ENCODE results near the gene EIF4B. TPM values are rescaled to one million over a fixed set of nuclear protein-coding genes. Genes with fewer than 3 reads are reported as not detected.

Gene EIF4B
- total RNA-seq, 2 donors from 2014 or later: 596 to 655 TPM

DNA sequence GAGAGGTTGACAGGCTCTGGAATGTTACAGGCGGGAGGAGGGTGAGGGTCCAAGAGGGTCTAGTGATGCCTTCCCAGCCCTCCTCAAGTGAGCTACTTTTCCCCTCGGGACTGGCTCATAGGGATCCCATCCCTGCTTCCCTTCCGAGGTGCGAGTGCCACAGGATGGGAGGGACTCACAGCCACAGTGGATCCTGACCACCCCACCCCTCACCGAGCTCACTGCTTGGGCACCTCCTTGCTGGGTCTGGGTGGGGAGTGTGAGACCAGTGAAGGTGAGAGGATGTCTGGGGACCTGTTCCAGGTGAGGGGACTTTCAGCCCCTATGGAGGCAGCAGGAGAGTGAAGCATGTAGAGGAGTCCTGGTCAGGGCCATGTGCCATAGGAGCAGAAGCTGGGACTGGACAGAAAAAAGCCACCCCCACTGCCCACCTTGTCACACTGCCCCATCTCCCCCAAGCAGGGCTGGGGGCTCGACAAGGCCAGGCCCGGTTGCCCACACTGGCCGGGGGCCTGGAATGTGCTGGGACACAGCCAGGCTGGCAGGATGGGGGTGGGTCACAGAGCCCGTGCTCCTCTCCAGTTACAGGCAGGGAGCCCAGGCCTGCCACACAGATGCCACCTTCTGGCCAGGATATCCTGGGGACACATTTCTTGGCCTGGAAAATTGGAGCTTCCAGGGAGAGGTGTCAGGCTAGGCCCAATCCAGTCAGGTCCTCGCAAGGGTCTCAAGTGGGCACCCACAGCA, 42.0 kb downstream of the EIF4B start:
- Mint-ChIP-seq H3K9me3 (no peaks in the 10 kb centered on the region), H3K27ac (peak overlapping the region; percentile 89), H3K27me3 (ENCODE audit: insufficient read depth) (peaks cover 17% of the 10 kb centered on the region), H3K4me3 (peak overlapping the region; percentile 44), H3K36me3 (ENCODE audit: low read depth) (peaks cover 5% of the 10 kb centered on the region), H3K4me1 (peaks cover 53% of the 10 kb centered on the region)
- Histone ChIP-seq H3K9ac (ENCODE audit: extremely low read depth, low read length, poor library complexity, severe bottlenecking) (no peak overlapping the region), H3K4me1 (ENCODE audit: control insufficient read depth, insufficient read depth, low read length) (peaks cover 39% of the 10 kb centered on the region), H3K36me3 (ENCODE audit: control insufficient read depth, insufficient read depth, low read length) (peaks cover 9% of the 10 kb centered on the region), H3K9me3 (ENCODE audit: control insufficient read depth, low read length) (no peaks in the 10 kb centered on the region), H3K4me3 (ENCODE audit: low read length) (no peak overlapping the region), H3K27me3 (ENCODE audit: control insufficient read depth, insufficient read depth, low read length, poor library complexity, severe bottlenecking) (no peaks in the 10 kb centered on the region), H3K27ac (ENCODE audit: low read depth, low read length) (peak overlapping the region; percentile 62)
- peak; percentile 93 for DNase-seq
- TF ChIP-seq, protein P1, sequence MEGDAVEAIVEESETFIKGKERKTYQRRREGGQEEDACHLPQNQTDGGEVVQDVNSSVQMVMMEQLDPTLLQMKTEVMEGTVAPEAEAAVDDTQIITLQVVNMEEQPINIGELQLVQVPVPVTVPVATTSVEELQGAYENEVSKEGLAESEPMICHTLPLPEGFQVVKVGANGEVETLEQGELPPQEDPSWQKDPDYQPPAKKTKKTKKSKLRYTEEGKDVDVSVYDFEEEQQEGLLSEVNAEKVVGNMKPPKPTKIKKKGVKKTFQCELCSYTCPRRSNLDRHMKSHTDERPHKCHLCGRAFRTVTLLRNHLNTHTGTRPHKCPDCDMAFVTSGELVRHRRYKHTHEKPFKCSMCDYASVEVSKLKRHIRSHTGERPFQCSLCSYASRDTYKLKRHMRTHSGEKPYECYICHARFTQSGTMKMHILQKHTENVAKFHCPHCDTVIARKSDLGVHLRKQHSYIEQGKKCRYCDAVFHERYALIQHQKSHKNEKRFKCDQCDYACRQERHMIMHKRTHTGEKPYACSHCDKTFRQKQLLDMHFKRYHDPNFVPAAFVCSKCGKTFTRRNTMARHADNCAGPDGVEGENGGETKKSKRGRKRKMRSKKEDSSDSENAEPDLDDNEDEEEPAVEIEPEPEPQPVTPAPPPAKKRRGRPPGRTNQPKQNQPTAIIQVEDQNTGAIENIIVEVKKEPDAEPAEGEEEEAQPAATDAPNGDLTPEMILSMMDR (conservative IDR thresholded peaks at IDR 0.05): peak; percentile 23
- 41 to 50% methylated on average over 1 to 10 of the region's 10 CpGs for WGBS, 2 experiments (ENCODE audit: insufficient coverage in 1 of 2, insufficient read length in 1 of 2)

DNA sequence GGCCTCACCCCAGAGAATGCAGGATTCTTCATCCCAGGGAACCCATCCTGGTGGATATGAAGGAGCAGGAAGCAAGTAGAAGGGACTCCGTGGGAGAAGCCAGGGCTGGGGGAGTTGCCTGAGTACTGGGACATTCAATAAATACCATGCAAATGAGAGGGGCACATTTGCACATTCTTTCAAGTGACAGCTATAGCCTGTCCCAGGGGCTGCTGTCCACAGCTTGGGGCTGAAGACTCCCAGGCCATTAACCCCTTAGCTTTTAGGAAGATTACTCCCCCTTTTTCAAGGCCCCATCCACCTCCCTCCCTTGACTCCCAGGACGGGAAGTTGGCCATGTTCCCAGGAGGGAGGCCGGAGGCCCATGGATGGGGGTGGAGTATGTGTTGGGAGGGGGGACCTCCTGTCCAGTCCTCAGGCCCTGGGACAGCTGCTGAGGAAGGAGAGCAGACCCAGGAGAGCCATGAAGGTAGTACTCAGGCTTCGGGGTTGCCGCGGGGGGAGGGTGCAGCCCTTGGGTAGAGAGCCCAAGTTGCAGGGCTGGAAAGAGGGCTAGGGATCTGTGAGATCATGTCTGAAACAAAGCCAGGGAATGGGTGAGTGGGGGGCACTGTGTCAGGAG, 42.6 kb downstream of the EIF4B start:
- peak overlapping the region; percentile 62 for H3K27ac ChIP-seq (ENCODE audit: low read depth, low read length)
- DNase-seq: peak; percentile 93
- peaks cover 39% of the 10 kb centered on the region for H3K4me1 ChIP-seq (ENCODE audit: control insufficient read depth, insufficient read depth, low read length)
- 18 to 31% methylated on average over 4 to 6 of the region's 6 CpGs for WGBS, 2 experiments (ENCODE audit: insufficient coverage in 1 of 2, insufficient read length in 1 of 2)
- H3K27me3 ChIP-seq (ENCODE audit: control insufficient read depth, insufficient read depth, low read length, poor library complexity, severe bottlenecking): no peaks in the 10 kb centered on the region
- H3K4me3 Mint-ChIP-seq: peak overlapping the region; percentile 44
- peaks cover 5% of the 10 kb centered on the region for H3K36me3 Mint-ChIP-seq (ENCODE audit: low read depth)
- TF ChIP-seq, protein P1 (conservative IDR thresholded peaks at IDR 0.05): no peak
- peaks cover 17% of the 10 kb centered on the region for H3K27me3 Mint-ChIP-seq (ENCODE audit: insufficient read depth)
- H3K9me3 ChIP-seq (ENCODE audit: control insufficient read depth, low read length): no peaks in the 10 kb centered on the region
- H3K4me3 ChIP-seq (ENCODE audit: low read length): peak overlapping the region; percentile 80
- peaks cover 9% of the 10 kb centered on the region for H3K36me3 ChIP-seq (ENCODE audit: control insufficient read depth, insufficient read depth, low read length)
- no peak overlapping the region for H3K9ac ChIP-seq (ENCODE audit: extremely low read depth, low read length, poor library complexity, severe bottlenecking)
- peaks cover 54% of the 10 kb centered on the region for H3K4me1 Mint-ChIP-seq
- peak overlapping the region; percentile 84 for H3K27ac Mint-ChIP-seq
- no peaks in the 10 kb centered on the region for H3K9me3 Mint-ChIP-seq

DNA sequence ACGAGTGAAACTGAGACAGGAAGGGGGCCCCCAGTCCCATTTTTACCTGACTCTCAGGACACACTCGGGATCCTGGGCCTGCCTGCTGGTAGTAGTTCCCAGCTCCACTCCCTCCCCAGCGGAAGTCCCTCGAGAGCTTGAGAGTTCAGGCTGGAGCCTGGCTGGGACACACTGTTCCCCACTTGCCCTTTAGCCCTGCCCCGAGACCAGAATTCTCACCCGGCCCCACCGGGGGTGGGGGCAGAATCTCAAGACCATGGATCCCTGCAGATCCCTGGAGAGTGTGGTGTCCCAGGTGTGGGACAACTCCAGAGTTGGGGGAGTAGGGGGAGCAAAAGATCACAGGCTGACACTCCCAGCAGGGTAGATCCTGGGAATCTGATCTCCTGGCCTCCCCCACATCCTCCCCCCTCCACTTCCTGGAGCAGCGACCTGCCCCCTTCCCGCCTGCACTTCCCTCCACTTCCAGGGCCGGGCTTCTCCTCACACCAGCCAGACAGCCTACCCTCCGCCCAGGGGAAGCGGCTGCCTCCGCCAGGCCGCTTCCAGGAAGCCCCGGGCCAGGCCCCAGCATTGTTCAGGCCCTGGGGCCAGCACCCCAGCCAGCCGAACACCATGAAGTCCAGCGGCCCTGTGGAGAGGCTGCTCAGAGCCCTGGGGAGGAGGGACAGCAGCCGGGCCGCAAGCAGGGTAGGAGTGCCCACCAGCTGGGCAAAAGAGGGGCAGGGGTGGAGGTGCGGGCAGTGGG, 43.5 kb downstream of the EIF4B start, which contains the start of gene TNS2:
TNS2 (plus strand) TSS at position 495 of the 748 bp plus-strand sequence; CDS start at position 616, 121 bp downstream.
- peak within 1 kb of the TSS; percentile 51 for H3K9ac ChIP-seq (ENCODE audit: extremely low read depth, low read length, poor library complexity, severe bottlenecking)
- peak; percentile 95 for DNase-seq
- H3K4me1 ChIP-seq (ENCODE audit: control insufficient read depth, insufficient read depth, low read length): peaks cover 32% of the 10 kb centered on the region
- H3K9me3 ChIP-seq (ENCODE audit: control insufficient read depth, low read length): no peaks in the 10 kb centered on the region
- peak within 1 kb of the TSS; percentile 80 for H3K4me3 ChIP-seq (ENCODE audit: low read length)
- Mint-ChIP-seq H3K27me3 (ENCODE audit: insufficient read depth) (peaks cover 11% of the 10 kb centered on the region), H3K4me1 (peaks cover 46% of the 10 kb centered on the region), H3K4me3 (peak within 1 kb of the TSS; percentile 44), H3K27ac (peak within 1 kb of the TSS; percentile 76), H3K9me3 (no peaks in the 10 kb centered on the region), H3K36me3 (ENCODE audit: low read depth) (peaks cover 5% of the 10 kb centered on the region)
- no peaks in the 10 kb centered on the region for H3K27me3 ChIP-seq (ENCODE audit: control insufficient read depth, insufficient read depth, low read length, poor library complexity, severe bottlenecking)
- WGBS, 2 experiments (ENCODE audit: insufficient coverage in 1 of 2, insufficient read length in 1 of 2): 7 to 24% methylated on average over 4 to 19 of the region's 20 CpGs
- H3K36me3 ChIP-seq (ENCODE audit: control insufficient read depth, insufficient read depth, low read length): peaks cover 9% of the 10 kb centered on the region
- H3K27ac ChIP-seq (ENCODE audit: low read depth, low read length): peak within 1 kb of the TSS; percentile 62
- TF ChIP-seq, protein P1 (conservative IDR thresholded peaks at IDR 0.05): no peak

Data from endodermal cell (in vitro differentiated cells).